ENCODE data around the gene TAS2R31.

DNA sequence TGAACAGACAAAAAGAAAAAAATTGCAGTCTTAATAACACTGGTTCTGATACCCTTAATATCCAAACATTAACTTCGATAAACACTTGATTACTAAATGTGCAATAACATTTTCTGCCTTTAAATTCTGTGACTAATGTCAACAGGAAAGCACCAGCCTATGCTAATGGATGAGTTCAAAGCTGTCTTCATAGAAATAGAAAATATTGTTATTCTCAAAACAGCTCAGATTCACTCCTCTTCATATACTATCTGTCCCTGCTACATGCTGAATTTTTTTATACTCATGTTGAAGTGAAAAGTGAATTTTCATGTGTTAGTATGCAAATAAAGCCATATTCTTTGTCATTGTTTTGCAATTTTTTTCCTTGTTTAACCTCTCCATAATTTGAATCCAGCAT lies 47.0 kb upstream of the TAS2R31 start:
- no peak for TF ChIP-seq CTCF (IDR thresholded peaks at IDR 0.05)
- TF ChIP-seq POLR2A (IDR thresholded peaks at IDR 0.05): no peak

All from vagina (tissue), 2 donors.